Activated T-cell treated with anti-CD3 and anti-CD28 coated beads, Interleukin-2, amount 50 U/mL, for 72 hours (primary cell): ENCODE data around the gene PTPRM. TPM values are rescaled to one million over a fixed set of nuclear protein-coding genes. Genes with fewer than 3 reads are reported as not detected.

Experiments used
- ATAC-seq, 2 donors: fragments of 150-1000 bp; cut with Tn5 transposase; replicated peaks in 1 of 2; 2 replicates each; pipeline ENCODE4 v1.10.0; 2021; ENCODE audit warnings: moderate library complexity in 2 of 2, mild to moderate bottlenecking in 1 of 2
- DNase-seq, 2 donors: peaks; one replicate each; pipeline ENCODE4 v3.0.0; 2021 to 2022; ENCODE audit warnings: mixed read lengths in 1 of 2
- H3K27ac Mint-ChIP-seq: one replicate; pipeline ENCODE4 v1.8.0; 2022; ENCODE audit warnings: mild to moderate bottlenecking, moderate library complexity, mixed read lengths
- H3K27me3 Mint-ChIP-seq: one replicate; pipeline ENCODE4 v1.8.0; 2022; ENCODE audit warnings: low read depth, mixed read lengths
- H3K36me3 Mint-ChIP-seq, 2 donors: one replicate each; pipeline ENCODE4 v1.8.0; 2022; ENCODE audit warnings: mixed read lengths in 2 of 2, mild to moderate bottlenecking in 1 of 2; ENCODE audit not compliant: insufficient read depth in 2 of 2
- H3K4me1 Mint-ChIP-seq: one replicate; pipeline ENCODE4 v1.8.0; 2022; ENCODE audit warnings: low read depth, mixed read lengths
- H3K4me3 Mint-ChIP-seq, 2 donors: one replicate each; pipeline ENCODE4 v1.8.0; 2022; ENCODE audit warnings: mild to moderate bottlenecking in 2 of 2, mixed read lengths in 2 of 2, moderate library complexity in 2 of 2
- H3K9me3 Mint-ChIP-seq, 2 donors: one replicate each; pipeline ENCODE4 v1.8.0; 2022; ENCODE audit warnings: mixed read lengths in 2 of 2
- total RNA-seq, 2 donors: library from RNA; stranded (reverse); gene quantifications; one replicate each; pipeline ENCODE4 v1.2.3, GENCODE V29; 2022

Gene PTPRM
- total RNA-seq, 2 donors from 2014 or later: 6.3 to 21.3 TPM

GRCh38 chr18:8242151-8242696 lies 675.1 kb downstream of the PTPRM start:
- Mint-ChIP-seq H3K4me3 (no peak overlapping the region), H3K27ac (no peak overlapping the region), H3K36me3 (no peaks in the 10 kb centered on the region), H3K9me3 (no peaks in the 10 kb centered on the region), H3K27me3 (no peaks in the 10 kb centered on the region), H3K4me1 (no peaks in the 10 kb centered on the region)
- DNase-seq (no peak), ATAC-seq (no peak)

GRCh38 chr18:8247700-8248099 lies 680.6 kb downstream of the PTPRM start:
- no peaks in the 10 kb centered on the region for H3K9me3 Mint-ChIP-seq
- H3K36me3 Mint-ChIP-seq: no peaks in the 10 kb centered on the region
- H3K27me3 Mint-ChIP-seq: no peaks in the 10 kb centered on the region
- no peak overlapping the region for H3K4me3 Mint-ChIP-seq
- DNase-seq (no peak), ATAC-seq (no peak)
- H3K27ac Mint-ChIP-seq: no peak overlapping the region
- no peaks in the 10 kb centered on the region for H3K4me1 Mint-ChIP-seq

- H3K9me3 Mint-ChIP-seq: no peaks in the 10 kb centered on the region
- H3K4me1 Mint-ChIP-seq: no peaks in the 10 kb centered on the region
- H3K27ac Mint-ChIP-seq: no peak overlapping the region
- DNase-seq: no peak
- H3K27me3 Mint-ChIP-seq: no peaks in the 10 kb centered on the region
- no peaks in the 10 kb centered on the region for H3K36me3 Mint-ChIP-seq
- H3K4me3 Mint-ChIP-seq: no peak overlapping the region
- no peak for ATAC-seq
Observed at GRCh38 chr18:8248576-8248975, 681.5 kb downstream of the PTPRM start.

- no peak overlapping the region for H3K27ac Mint-ChIP-seq
Observed at GRCh38 chr18:8249811-8250210, 682.7 kb downstream of the PTPRM start.

GRCh38 chr18:8252371-8252770 lies 685.3 kb downstream of the PTPRM start:
- Mint-ChIP-seq H3K9me3 (no peaks in the 10 kb centered on the region), H3K27ac (no peak overlapping the region), H3K4me3 (no peak overlapping the region), H3K36me3 (no peaks in the 10 kb centered on the region), H3K27me3 (no peaks in the 10 kb centered on the region), H3K4me1 (no peaks in the 10 kb centered on the region)
- ATAC-seq: no peak
- DNase-seq: no peak

More at GRCh38 chr18:8249811-8250210, 682.7 kb downstream of the PTPRM start:
- H3K4me3 Mint-ChIP-seq: no peak overlapping the region
- no peak for DNase-seq
- no peak for ATAC-seq
- no peaks in the 10 kb centered on the region for H3K9me3 Mint-ChIP-seq
- H3K4me1 Mint-ChIP-seq: no peaks in the 10 kb centered on the region
- H3K27me3 Mint-ChIP-seq: no peaks in the 10 kb centered on the region
- no peaks in the 10 kb centered on the region for H3K36me3 Mint-ChIP-seq

- no peaks in the 10 kb centered on the region for H3K36me3 Mint-ChIP-seq
- no peak for ATAC-seq
Observed at GRCh38 chr18:8253944-8254343, 686.8 kb downstream of the PTPRM start.

GRCh38 chr18:8254654-8255053 lies 687.5 kb downstream of the PTPRM start:
- H3K36me3 Mint-ChIP-seq: no peaks in the 10 kb centered on the region
- H3K4me3 Mint-ChIP-seq: no peak overlapping the region
- H3K4me1 Mint-ChIP-seq: no peaks in the 10 kb centered on the region
- H3K27me3 Mint-ChIP-seq: no peaks in the 10 kb centered on the region
- no peaks in the 10 kb centered on the region for H3K9me3 Mint-ChIP-seq
- ATAC-seq (no peak), DNase-seq (no peak)
- no peak overlapping the region for H3K27ac Mint-ChIP-seq

More at GRCh38 chr18:8253944-8254343, 686.8 kb downstream of the PTPRM start:
- H3K27me3 Mint-ChIP-seq: no peaks in the 10 kb centered on the region
- no peak overlapping the region for H3K27ac Mint-ChIP-seq
- no peak overlapping the region for H3K4me3 Mint-ChIP-seq
- no peaks in the 10 kb centered on the region for H3K9me3 Mint-ChIP-seq
- no peaks in the 10 kb centered on the region for H3K4me1 Mint-ChIP-seq
- DNase-seq: no peak

GRCh38 chr18:8257851-8258434 lies 690.8 kb downstream of the PTPRM start:
- DNase-seq (no peak), ATAC-seq (no peak)
- Mint-ChIP-seq H3K36me3 (no peaks in the 10 kb centered on the region), H3K27ac (no peak overlapping the region), H3K27me3 (no peaks in the 10 kb centered on the region), H3K9me3 (peaks cover 0 to 1% of the 10 kb centered on the region in 2 donors), H3K4me3 (no peak overlapping the region), H3K4me1 (no peaks in the 10 kb centered on the region)

GRCh38 chr18:8260319-8260718 lies 693.2 kb downstream of the PTPRM start:
- Mint-ChIP-seq H3K4me3 (no peak overlapping the region), H3K27me3 (no peaks in the 10 kb centered on the region), H3K9me3 (peaks cover 0 to 1% of the 10 kb centered on the region in 2 donors), H3K4me1 (no peaks in the 10 kb centered on the region), H3K36me3 (no peaks in the 10 kb centered on the region), H3K27ac (no peak overlapping the region)
- DNase-seq (no peak), ATAC-seq (no peak)

GRCh38 chr18:8260827-8261226 lies 693.7 kb downstream of the PTPRM start:
- Mint-ChIP-seq H3K9me3 (peaks cover 0 to 1% of the 10 kb centered on the region in 2 donors), H3K27ac (no peak overlapping the region), H3K4me3 (no peak overlapping the region), H3K36me3 (no peaks in the 10 kb centered on the region), H3K27me3 (no peaks in the 10 kb centered on the region), H3K4me1 (no peaks in the 10 kb centered on the region)
- no peak for ATAC-seq
- DNase-seq: no peak

- Mint-ChIP-seq H3K4me3 (no peak overlapping the region), H3K4me1 (no peaks in the 10 kb centered on the region), H3K9me3 (peaks cover 0 to 1% of the 10 kb centered on the region in 2 donors), H3K36me3 (peaks cover 0 to 2% of the 10 kb centered on the region in 2 donors), H3K27me3 (no peaks in the 10 kb centered on the region), H3K27ac (no peak overlapping the region)
- ATAC-seq (no peak), DNase-seq (no peak)
Observed at GRCh38 chr18:8261651-8262091, 694.6 kb downstream of the PTPRM start.

- ATAC-seq: no peak
- Mint-ChIP-seq H3K27ac (no peak overlapping the region), H3K27me3 (no peaks in the 10 kb centered on the region), H3K36me3 (peaks cover 0 to 2% of the 10 kb centered on the region in 2 donors), H3K9me3 (peaks cover 0 to 1% of the 10 kb centered on the region in 2 donors), H3K4me1 (no peaks in the 10 kb centered on the region), H3K4me3 (no peak overlapping the region)
- DNase-seq: no peak
Observed at GRCh38 chr18:8262221-8262620, 695.1 kb downstream of the PTPRM start.

GRCh38 chr18:8264116-8264515 lies 697.0 kb downstream of the PTPRM start:
- Mint-ChIP-seq H3K4me1 (no peaks in the 10 kb centered on the region), H3K36me3 (peaks cover 0 to 2% of the 10 kb centered on the region in 2 donors), H3K9me3 (peaks cover 0 to 1% of the 10 kb centered on the region in 2 donors), H3K27me3 (no peaks in the 10 kb centered on the region), H3K4me3 (no peak overlapping the region), H3K27ac (no peak overlapping the region)
- DNase-seq (no peak), ATAC-seq (no peak)

- Mint-ChIP-seq H3K9me3 (peaks cover 0 to under 1% of the 10 kb centered on the region in 2 donors), H3K36me3 (peaks cover 0 to 2% of the 10 kb centered on the region in 2 donors), H3K27me3 (no peaks in the 10 kb centered on the region), H3K27ac (no peak overlapping the region), H3K4me1 (no peaks in the 10 kb centered on the region), H3K4me3 (no peak overlapping the region)
- no peak for ATAC-seq
- DNase-seq: no peak
Observed at GRCh38 chr18:8264861-8265411, 697.8 kb downstream of the PTPRM start.
